Activated CD4-positive, alpha-beta T cell treated with anti-CD3 and anti-CD28 coated beads, Interleukin-2, amount 50 U/mL, for 4 hours (primary cell): ENCODE results near the gene CATSPERB.
"Not testable (repeated sequence)": the region's sequence is repeated elsewhere in the genome, so short reads cannot be mapped to it uniquely, and the experiment has no call there.

ENCODE experiments used
- DNase-seq, 2 experiments: peaks; one replicate each; pipeline ENCODE4 v3.0.0-alpha.2; 2020

Gene CATSPERB

DNA sequence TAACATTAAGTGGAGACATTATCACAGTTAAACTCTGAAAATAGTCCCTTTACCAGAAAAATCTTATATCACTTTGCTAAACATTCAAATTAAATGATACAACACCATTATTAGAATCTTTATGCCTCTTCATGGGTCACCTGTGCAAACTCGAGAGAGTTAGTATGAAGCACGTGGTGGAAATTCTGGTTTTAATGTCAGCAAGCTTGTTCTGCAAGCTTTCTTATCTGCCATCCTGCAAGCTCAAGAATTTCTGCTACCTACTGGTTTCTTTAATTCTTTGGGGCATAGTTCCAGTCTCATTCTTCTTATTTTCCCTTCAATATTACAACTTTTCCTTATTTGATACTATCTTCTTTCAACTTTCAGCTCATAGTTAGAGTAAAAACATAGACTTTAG lies 868 bp downstream of the CATSPERB start:
- no peak for DNase-seq

DNA sequence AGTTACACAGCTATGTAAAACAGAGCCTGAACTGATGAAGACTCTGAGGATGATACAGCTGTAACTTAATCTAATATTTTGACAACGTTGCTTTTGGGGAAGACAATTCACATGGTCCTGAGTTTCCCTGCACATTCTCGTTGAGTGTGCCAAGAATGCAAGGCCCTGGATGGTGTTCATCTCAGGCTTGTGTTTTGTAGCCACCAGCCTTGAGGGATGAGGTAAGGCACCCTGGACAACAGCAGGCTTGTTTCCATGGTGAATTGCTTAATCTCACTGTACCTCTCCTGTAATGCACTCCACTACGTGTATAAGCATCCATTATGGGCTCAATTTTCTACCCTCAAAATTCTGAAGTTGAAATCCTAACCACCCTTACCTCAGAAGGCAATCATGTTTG lies 2.1 kb downstream of the CATSPERB start:
- no peak for DNase-seq

DNA sequence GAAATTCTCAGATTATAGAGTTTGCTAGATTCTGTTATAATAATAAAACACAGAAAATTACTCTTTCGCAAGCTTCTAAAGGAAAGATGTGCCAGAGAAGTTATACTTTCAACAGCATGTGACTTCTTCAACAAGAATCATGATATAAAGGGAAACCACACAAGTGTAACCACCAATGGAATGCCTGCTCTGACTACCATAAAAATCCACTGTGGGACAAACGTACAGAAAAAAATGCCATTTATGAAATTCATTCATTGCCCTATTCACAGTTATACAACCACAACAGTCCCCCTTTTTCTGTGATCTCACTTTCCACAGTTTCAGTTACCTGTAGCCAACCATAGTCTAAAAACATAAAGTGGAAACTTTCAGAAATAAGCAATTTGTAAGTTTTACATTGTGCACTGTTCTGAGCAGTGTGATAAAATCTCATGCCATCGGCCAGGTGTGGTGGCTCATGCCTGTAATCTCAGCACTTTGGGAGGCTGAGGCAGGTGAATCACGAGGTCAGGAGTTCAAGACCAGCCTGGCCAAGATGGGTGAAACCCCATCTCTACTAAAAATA lies 3.2 kb downstream of the CATSPERB start:
- DNase-seq: no peak

DNA sequence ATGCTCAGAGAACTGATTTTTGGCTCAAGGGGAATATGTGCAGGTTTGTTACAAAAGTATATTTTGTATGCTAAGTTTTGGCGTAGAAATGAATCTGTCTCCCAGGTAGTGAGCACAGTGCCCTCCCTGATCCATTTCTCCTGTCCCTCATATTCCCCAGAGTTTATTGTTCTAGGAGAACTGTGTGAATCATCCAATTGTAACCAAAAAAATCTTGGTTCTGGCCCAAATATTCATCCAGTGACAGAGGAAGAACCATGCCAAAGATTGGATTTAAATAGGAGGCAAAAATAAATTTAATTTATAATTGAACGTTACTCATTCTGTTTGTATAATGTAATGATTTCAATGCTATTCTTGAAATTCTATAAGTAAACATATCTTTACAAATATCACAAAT lies 4.8 kb downstream of the CATSPERB start:
- DNase-seq: no peak

DNA sequence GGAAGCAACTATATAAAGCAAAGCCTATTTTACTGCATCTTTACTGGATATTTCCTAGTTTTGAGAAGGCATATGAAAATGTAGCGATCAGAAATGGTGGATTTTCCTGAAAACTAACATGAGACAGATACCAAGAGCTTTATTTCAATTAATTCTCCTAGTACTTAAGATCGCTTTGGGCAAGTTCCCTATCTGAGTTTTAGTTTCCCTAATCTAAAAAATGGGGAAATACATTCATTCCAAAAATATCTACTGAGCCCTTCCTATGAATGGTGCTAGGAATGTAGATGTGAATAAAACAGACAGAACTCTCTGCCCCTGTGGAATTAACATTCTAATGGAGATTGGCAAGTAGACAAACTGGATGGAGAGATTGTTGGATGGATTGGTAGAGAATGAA lies 8.4 kb downstream of the CATSPERB start:
- DNase-seq: no peak

DNA sequence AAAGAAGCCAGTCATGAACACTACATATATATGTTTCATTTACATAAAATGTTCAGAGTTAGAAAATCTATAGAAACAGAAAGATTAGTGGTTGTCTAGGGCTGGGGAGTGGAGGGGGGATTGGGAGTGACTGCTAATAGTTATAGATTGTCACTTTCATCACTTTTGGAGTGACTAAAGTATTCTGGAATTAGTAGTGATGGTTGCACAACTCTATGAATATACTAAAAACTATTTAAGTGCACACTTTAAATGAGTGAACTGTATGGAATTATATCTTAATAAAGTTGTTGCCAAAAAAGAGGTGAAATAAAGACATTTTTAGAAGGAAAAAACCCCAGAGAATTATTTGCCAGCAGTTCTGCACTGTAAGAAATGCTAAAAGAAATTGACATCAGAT lies 9.5 kb downstream of the CATSPERB start:
- DNase-seq: no peak

DNA sequence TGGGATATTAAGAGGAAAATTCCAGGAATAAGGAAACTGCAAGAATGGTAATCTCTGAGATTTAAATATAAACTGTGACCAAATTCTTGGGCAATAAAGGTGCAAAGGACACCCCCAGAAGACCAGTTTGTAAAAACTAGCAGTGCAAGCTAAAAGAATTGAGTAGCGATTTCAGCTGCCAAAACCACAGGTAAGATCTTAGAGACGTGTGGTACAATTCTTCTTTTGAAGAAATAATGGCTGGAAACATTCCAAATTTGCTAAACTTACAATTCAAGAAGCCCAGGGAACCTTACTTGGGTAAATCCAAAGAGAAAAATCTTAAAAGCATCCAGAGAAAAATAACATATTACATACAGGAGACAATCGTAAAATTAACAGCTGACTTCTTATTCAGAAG lies 12.0 kb downstream of the CATSPERB start:
- DNase-seq: no peak

DNA sequence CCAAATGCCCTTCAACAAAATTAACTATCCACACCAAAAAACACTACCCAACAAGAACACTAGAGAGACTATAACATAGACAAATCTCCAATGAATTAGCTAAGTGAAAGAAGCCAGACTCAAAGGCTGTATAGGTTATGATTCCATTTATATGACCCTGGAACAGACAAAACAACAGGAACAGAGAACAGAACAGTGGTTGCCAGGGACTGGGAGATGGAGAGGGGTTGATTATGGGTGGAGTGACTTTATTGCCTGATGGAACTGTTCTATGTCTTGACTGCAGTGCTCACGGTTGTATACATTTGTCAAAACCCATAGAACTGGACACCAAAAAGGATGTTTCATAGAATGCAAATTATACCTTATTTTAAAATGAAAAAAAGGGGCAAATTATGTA lies 14.9 kb downstream of the CATSPERB start:
- DNase-seq: no peak

DNA sequence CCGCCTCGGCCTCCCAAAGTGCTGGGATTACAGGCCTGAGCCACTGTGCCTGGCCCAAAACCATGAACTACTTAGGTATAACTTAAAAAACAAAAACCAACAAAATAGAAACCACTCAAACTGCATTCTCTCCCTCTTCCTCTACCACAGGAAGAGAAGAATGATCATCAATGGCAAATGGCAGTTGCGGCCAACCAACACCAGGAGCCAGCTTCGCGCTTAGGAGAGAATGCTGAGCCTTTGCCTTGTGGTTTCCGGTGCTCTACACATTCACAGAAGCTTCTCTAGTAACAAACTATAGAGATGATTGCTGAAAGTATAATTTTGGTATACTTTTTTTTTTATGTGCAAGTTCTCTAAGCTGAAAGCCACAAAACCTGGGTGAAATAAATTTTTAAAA lies 17.1 kb downstream of the CATSPERB start:
- peak in 1 of 2 experiments; percentile 0 for DNase-seq

DNA sequence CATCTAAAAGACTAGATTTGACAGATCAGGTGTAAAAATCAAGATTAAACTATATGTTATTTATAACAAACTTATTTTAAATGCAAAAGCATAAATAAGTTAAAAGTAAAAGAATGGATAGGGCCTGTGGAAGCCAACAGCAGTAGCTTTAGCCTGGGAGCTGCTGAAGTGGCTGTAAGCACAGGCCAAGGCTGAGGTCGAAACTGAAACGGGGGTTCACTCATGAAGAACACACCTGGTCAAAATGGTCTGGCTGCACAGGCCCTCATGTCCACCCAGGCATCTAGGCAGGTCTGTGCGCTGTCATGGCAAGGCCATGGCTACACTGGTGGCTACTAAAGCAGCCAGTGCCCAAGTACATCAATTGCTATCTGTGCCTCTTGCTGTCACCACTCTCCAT lies 23.1 kb downstream of the CATSPERB start:
- DNase-seq: no peak

DNA sequence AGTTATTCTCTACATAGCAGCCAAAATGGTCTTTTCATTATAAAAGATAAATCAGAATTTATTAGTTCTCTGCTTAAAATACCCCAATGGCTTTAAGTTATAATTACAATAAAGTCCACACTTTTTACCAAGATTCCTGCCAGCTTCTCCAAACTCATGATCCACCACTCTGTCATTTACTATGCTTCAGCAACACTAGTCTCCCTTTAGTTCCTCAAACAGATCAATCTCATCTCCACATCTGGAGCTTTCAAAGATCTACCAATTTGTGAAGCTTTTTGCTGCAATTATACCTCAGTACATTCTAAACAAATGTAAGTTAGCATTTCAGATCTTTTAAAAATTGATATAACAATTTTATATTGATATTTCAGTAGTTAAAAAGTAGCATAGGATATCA lies 24.9 kb downstream of the CATSPERB start:
- no peak for DNase-seq

DNA sequence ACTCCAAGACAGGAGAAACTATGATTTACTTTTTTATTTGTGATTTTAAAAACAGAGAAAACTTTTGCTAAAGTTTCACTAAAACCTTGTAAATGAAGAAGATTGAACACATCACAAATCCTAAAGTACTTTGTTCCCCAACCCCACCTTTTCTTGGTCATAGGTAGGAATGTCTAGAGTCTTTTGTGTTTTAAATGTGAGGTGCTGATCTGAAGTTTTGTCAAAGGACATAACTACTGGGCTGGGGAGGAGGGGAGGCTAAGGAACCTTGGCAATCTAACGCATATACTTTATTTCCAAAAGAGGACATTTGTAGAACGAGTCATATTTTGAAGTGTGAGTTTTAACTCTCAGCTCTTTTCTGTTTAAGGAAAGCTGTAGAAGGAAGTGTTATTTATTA lies 37.2 kb downstream of the CATSPERB start:
- DNase-seq: no peak

DNA sequence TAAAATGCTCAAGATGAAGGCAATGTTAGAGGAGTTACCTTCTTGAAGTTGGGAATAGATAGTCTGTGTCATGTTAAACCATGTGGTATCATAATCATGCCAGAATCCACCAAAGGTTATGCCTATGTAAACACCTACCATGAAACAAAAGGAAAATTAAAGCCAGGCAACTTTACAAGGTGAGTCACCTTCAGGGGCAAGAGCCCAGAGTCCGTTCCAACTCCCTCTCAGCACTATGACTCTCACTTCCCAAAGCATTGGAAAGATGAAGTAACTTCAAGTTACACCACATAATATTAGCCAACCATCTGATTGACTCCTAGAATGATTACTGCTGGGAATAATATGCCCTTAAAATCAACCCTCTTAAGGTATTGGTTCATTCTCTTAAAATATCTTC lies 38.5 kb downstream of the CATSPERB start:
- DNase-seq: no peak

DNA sequence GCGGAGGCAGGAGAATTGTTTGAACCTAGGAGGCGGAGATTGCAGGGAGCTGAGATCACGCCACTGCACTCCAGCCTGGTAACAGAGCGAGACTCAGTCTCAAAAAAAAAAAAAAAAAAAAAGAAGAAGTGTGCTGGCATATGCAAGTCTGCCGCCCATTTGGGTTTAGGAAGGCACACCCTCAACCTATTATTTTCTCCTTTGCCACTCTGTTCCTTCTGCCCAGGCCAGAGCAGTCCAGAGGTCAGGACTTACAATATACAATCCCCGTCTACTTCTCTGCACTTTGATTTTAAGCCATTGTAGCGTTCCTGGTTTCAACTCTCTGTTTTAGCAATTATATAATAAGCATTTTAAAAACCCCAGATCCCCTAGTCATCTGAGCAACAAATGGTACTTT lies 39.8 kb downstream of the CATSPERB start:
- no peak for DNase-seq

DNA sequence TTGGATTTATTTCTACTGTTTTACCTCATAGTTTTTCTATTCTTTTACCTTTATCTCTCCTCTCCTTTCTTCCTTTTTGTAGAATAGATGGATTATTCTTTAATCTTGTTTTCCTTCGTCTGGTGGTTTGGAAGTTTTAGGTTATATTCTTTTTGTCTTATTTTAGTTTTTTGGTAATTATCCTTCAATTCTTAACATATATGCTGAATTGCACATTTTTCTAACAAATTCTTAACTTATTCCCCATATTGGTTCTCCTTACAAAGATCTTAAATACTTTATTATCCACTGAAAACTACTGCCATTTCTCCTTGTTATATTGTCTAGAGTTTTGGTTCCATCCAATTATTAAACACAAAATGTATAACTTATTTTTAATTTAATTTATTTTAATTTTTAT lies 42.3 kb downstream of the CATSPERB start:
- DNase-seq: no peak

DNA sequence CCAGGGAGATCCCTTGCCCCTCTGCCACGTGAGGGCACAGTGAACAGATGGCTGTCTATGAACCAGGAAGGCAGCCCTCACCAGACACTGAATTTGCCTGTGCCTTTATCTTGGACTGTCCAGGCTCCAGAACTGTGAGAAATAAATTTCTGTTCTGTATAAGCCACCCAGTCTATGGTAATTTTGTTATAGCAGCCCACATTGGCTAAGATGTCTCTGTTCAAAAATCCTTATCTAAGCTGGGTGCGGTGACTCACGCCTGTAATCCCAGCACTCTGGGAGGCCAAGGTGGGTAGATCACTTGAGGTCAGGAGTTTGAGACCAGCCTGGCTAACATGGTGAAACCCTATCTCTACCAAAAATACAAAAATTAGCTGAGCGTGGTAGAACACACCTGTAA lies 44.5 kb downstream of the CATSPERB start:
- DNase-seq: not testable (repeated sequence)

DNA sequence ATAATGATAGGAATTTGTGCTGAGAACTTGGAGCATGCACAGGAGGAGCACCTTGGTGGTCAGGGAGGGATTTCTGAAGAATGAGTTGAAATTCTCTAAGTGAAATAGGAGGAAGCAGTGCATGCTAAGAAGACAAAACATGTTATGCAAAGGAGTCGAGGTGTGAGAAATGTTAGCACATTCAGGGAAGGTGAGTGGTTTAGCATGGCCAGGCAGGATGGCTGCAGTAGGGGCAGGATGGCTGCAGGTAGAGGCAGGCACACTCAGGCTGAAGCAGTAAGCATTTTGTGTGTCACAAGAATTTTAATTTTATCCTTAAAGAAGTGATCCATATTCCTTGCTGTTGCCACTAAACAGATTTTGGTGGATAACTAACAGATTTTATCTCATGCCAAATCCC lies 46.3 kb downstream of the CATSPERB start:
- no peak for DNase-seq

DNA sequence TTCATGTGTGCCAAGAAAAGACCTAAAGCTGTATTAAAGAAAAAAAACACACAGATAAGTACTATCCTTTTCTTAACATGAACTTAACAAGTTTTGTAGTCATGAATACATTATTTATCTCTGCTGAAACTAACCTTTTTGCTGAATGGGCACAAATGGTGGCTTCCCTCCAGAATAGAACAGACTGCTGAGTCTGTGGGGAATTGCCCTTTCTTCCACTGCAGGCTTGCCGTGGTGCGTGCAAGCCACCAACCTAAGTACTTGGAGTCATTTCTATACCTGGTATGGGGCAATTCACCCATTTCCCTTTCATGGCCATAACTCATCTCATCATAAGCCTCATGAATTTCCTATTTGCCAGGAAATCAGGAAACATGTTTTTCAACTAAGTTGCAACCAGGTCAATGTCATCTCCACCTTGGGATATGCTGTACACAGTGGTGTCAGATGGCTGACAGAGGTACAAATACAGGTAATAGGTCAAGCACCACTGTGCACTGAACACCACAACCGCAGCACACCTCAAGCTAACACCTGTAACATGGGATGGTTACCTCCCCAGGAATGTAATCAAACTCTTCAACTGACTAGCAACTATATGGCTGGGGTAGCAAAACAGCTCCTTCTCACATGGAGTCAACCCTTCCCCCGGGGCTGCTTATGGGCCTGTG lies 49.9 kb downstream of the CATSPERB start:
- no peak for DNase-seq

DNA sequence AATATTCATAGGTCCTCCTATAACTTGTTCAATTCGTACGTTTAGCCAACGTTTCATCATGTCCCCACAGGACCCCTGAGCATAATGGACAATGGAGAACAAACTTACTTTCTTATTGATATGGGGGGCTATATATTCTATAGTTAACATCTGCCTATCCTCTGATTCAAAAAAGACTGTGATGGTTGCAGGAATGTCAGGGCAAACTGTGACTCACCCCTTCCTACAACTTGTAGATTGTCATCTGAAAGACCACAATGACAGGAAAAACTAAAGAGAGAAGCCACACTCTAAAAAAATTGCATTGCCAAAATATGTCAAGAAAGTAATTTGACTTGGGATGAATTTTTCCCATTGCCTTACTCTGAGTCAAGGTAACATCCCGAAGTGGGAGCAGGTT lies 50.8 kb downstream of the CATSPERB start:
- DNase-seq: no peak

DNA sequence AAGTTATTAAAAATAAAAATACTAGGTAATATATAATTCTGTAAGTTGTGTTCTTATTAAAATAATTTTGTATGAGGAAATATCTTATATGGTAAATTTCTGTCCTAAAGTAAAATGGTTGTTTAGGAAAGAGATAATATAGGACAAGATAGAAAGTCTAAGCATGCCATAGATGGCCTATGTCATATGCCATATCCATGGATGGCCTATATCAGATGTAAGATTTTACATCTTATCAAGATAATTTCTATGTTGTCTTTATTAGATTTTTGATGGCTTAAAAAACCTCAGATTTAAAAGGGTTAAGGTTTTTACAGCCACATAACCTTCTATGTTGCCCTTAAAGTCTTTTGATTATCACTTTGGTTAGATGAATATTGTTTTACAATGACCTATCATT lies 52.6 kb downstream of the CATSPERB start:
- DNase-seq: no peak

DNA sequence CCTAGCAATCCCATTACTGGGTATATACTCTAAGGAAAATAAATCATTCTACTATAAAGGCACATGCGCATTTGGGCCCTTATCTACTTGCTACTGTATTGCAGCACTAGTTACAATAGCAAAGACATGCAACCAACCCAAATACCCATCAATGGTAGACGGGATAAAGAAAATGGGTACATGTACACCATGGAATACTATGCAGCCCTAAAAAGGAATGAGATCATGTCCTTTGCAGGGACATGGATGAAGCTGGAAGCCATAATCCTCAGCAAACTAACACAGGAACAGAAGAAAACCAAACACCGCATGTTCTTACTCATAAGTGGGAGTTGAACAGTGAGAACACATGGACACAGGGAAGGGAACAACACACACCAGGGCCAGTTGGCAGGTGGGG lies 54.2 kb downstream of the CATSPERB start:
- not testable (repeated sequence) for DNase-seq

DNA sequence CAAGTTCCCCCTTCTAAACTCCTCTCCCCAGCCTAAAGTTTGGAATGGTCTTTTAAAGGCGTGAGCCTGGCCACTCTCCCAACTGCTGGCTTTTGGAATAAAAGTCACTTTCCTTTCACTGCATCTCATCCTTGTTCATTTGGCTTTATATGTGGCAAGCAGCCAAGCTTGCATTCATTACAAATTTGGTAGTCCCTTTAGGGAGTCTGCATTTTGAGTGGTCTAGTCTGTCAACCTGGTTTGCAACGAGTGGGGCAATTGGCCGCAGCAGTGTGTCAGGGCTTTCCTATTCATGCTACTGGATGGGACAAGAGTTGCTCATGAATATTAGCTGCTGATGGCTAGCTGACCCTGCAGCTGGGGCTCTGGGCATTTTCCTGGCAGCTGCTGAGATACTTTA lies 57.0 kb downstream of the CATSPERB start:
- DNase-seq: no peak

DNA sequence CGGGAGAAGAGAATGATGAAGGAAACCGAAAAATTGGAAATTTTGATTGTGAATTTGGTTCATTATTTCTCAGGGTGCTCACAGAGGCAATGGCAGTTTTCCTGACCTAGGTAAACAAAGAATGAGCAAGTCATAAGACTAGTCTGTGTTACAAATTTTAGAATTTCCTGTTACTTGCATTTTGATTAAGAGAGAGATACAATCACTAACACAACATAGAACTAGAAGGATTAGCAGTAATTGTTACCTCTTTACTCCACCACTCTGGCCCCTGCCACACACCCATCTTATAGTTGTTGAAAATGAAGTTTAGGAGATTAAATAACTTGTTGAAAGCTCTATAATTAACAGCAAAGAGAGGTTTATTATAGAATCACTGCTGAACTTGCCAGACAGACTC lies 62.0 kb downstream of the CATSPERB start:
- DNase-seq: no peak

DNA sequence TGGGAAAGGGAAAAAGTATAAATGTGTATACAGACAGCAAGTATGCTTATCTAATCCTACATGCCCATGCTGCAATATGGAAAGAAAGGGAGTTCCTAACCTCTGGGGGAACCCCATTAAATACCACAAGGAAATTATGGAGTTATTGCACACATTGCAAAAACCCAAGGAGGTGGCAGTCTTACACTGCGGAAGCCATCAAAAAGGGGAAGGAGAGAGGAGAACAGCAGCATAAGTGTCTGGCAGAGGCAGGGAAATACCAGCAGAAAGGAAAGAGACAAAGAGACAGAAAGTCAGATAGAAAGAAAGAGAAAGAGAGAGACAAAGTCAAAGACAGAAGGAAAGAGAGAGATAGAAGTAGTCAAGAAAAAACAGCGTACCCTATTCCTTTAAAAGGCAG lies 64.8 kb downstream of the CATSPERB start:
- not testable (repeated sequence) for DNase-seq

DNA sequence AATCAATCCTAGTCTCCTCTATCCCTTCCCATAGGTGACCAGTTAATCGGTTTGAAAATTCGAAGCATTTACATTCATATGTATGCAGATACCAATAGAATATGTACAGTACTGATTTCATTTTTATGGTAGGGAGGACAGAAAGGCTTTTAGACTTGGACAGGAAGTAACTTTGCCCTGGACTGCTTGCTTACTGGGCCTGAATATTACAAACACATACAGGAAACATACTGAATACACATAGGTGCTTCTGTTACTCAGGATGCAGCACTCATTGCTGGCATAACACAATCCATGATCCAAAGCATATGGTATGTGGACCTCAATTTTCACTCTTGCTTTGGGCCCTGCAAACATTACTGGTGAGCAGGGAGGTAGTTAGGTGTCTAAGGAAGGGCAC lies 71.1 kb downstream of the CATSPERB start:
- DNase-seq: no peak
